Ishikawa (cell line): ENCODE measurements around the gene C1orf198.

Source experiments
- CEBPB ChIP-seq: IDR thresholded peaks from 2 replicates; pipeline ENCODE4 v1.6.1; 2012
- EGR1 ChIP-seq: IDR thresholded peaks from 2 replicates; pipeline ENCODE4 v1.6.1; 2012
- EP300 ChIP-seq: IDR thresholded peaks from 2 replicates; pipeline ENCODE4 v1.6.1; 2012; ENCODE audit warnings: borderline replicate concordance
- FOXM1 ChIP-seq: IDR thresholded peaks from 2 replicates; pipeline ENCODE4 v1.6.1; 2012; ENCODE audit warnings: low read depth, borderline replicate concordance
- REST ChIP-seq: IDR thresholded peaks from 2 replicates; pipeline ENCODE4 v1.6.1; 2012; ENCODE audit warnings: low read depth, mild to moderate bottlenecking
- TAF1 ChIP-seq: IDR thresholded peaks from 2 replicates; pipeline ENCODE4 v1.6.1; 2012; ENCODE audit warnings: low read depth, mild to moderate bottlenecking
- TCF12 ChIP-seq: IDR thresholded peaks from 2 replicates; pipeline ENCODE4 v1.6.1; 2012; ENCODE audit warnings: low read depth

GRCh38 chr1:230906226-230906625 is 37.9 kb upstream of the C1orf198 start:
- no peak for TF ChIP-seq FOXM1
- TF ChIP-seq TAF1: no peak
- TF ChIP-seq EP300: no peak
- TF ChIP-seq EGR1: no peak
- no peak for TF ChIP-seq TCF12
- no peak for TF ChIP-seq REST
- no peak for TF ChIP-seq CEBPB
